OCI-LY7 (cell line): ENCODE results near the gene ZNF407. TPM values are rescaled to one million over a fixed set of nuclear protein-coding genes. Genes with fewer than 3 reads are reported as not detected.

Experiments
- BruUV-seq: library from RNA; stranded (reverse); fragments of 400-500 nt; replicated peaks from 2 replicates; lab custom pipeline; 2021; lab: Mats Ljungman, UMichigan
- CTCF ChIA-PET: fragments of 300-600 bp; sonication (Branson Sonifier 250); formaldehyde crosslinking; loops from one replicate; lab custom pipeline; 2022; ENCODE audit warnings: antibody characterized with exemption; ENCODE audit not compliant: unreplicated experiment; lab: Charles Lee
- POLR2A ChIA-PET: fragments of 300-600 bp; sonication (Branson Sonifier 250); formaldehyde crosslinking; loops from one replicate; lab custom pipeline; 2022; ENCODE audit warnings: antibody characterized with exemption; lab: Charles Lee
- DNase-seq: peaks from one replicate; pipeline ENCODE4 v3.0.0-alpha.2; 2015; ENCODE audit warnings: low spot score
- H2AFZ ChIP-seq: fragments of 200-600 bp; sonication (generic), shearing (Covaris generic); 2 replicates; pipeline ENCODE4 v1.6.1; 2014; ENCODE audit warnings: mild to moderate bottlenecking, antibody characterized with exemption, low read length, moderate library complexity
- H3K27ac ChIP-seq: fragments of 200-600 bp; sonication (generic); 2 replicates; pipeline ENCODE4 v1.5.1; 2014; ENCODE audit warnings: mixed run types, low read depth, mild to moderate bottlenecking, moderate library complexity, low read length, inconsistent platforms; ENCODE audit not compliant: poor library complexity, severe bottlenecking
- H3K36me3 ChIP-seq: fragments of 200-600 bp; sonication (generic); 2 replicates; pipeline ENCODE4 v1.6.1; 2014; ENCODE audit warnings: mild to moderate bottlenecking, antibody characterized with exemption, low read length, moderate library complexity, mixed read lengths; ENCODE audit not compliant: insufficient read depth
- H3K4me1 ChIP-seq: fragments of 200-600 bp; sonication (generic); 2 replicates; pipeline ENCODE4 v1.5.1; 2014; ENCODE audit warnings: mild to moderate bottlenecking, low read length; ENCODE audit not compliant: insufficient read depth, poor library complexity, severe bottlenecking
- H3K4me2 ChIP-seq: fragments of 200-600 bp; sonication (generic); 2 replicates; pipeline ENCODE4 v1.6.1; 2014; ENCODE audit warnings: mild to moderate bottlenecking, low read length
- H3K4me3 ChIP-seq: fragments of 200-600 bp; sonication (generic); 2 replicates; pipeline ENCODE4 v1.5.1; 2014; ENCODE audit warnings: mild to moderate bottlenecking, low read depth, low read length; ENCODE audit not compliant: poor library complexity, severe bottlenecking
- H3K79me2 ChIP-seq: fragments of 200-600 bp; sonication (generic); 2 replicates; pipeline ENCODE4 v1.6.1; 2016; ENCODE audit warnings: low read depth, mild to moderate bottlenecking, low read length, moderate library complexity, mixed read lengths; ENCODE audit not compliant: insufficient read depth
- H3K9me2 ChIP-seq: fragments of 200-600 bp; sonication (generic); 2 replicates; pipeline ENCODE4 v1.6.1; 2016; ENCODE audit warnings: mild to moderate bottlenecking, low read length, mixed read lengths; ENCODE audit not compliant: insufficient read depth
- H3K9me3 ChIP-seq: fragments of 200-600 bp; sonication (generic); 2 replicates; pipeline ENCODE4 v1.6.1; 2014; ENCODE audit warnings: mild to moderate bottlenecking, mixed run types, low read length, mixed read lengths
- H4K20me1 ChIP-seq: fragments of 200-600 bp; sonication (generic); 2 replicates; pipeline ENCODE4 v1.6.1; 2014; ENCODE audit warnings: mild to moderate bottlenecking, antibody characterized with exemption, low read length, moderate library complexity, mixed read lengths; ENCODE audit not compliant: insufficient read depth
- EZH2phosphoT487 ChIP-seq: fragments of 200-600 bp; sonication (generic); IDR thresholded peaks from 2 replicates; pipeline ENCODE4 v1.6.1; 2018; ENCODE audit warnings: low read depth, borderline replicate concordance, mild to moderate bottlenecking, mixed run types, antibody characterized with exemption, low read length, moderate library complexity, mixed read lengths
- intact Hi-C: fragments of 100-400 bp; cut with micrococcal nuclease; formaldehyde crosslinking; loops from one replicate; pipeline ENCODE4 v1.10.0; 2022; ENCODE audit not compliant: unreplicated experiment
- total RNA-seq, 2 experiments: library from RNA; depleted of rRNA in 1 of 2; stranded (reverse); fragments of >200 nt in 1 of 2; shearing (Covaris generic) in 1 of 2; gene quantifications; 2 replicates each; pipeline ENCODE4 v1.2.3, GENCODE V29; 2014 to 2022
- TF ChIP-seq, protein P1 (sequence below): fragments of 200-600 bp; sonication (generic); conservative IDR thresholded peaks from 2 replicates; pipeline ENCODE4 v1.5.1; 2014; ENCODE audit warnings: mild to moderate bottlenecking, antibody characterized with exemption, low read length, moderate library complexity, mixed read lengths

ZNF407 gene
- total RNA-seq, 2 experiments from 2014 or later: 8.9 to 11.9 TPM

GRCh38 chr18:74977041-74977440, 379.4 kb downstream of the ZNF407 start:
- BruUV-seq: no TSS peak
- Histone ChIP-seq H3K9me3 (no peaks in the 10 kb centered on the region), H3K4me3 (no peak overlapping the region), H3K9me2 (no peaks in the 10 kb centered on the region), H3K79me2 (no peaks in the 10 kb centered on the region), H3K36me3 (no peaks in the 10 kb centered on the region), H3K4me2 (no peak overlapping the region), H3K4me1 (no peaks in the 10 kb centered on the region), H2AFZ (no peak overlapping the region), H4K20me1 (no peaks in the 10 kb centered on the region), H3K27ac (no peak overlapping the region)
- intact Hi-C loops: no loop called here
- CTCF ChIA-PET: no interaction called here
- POLR2A ChIA-PET: no interaction called here
- TF ChIP-seq, protein P1, sequence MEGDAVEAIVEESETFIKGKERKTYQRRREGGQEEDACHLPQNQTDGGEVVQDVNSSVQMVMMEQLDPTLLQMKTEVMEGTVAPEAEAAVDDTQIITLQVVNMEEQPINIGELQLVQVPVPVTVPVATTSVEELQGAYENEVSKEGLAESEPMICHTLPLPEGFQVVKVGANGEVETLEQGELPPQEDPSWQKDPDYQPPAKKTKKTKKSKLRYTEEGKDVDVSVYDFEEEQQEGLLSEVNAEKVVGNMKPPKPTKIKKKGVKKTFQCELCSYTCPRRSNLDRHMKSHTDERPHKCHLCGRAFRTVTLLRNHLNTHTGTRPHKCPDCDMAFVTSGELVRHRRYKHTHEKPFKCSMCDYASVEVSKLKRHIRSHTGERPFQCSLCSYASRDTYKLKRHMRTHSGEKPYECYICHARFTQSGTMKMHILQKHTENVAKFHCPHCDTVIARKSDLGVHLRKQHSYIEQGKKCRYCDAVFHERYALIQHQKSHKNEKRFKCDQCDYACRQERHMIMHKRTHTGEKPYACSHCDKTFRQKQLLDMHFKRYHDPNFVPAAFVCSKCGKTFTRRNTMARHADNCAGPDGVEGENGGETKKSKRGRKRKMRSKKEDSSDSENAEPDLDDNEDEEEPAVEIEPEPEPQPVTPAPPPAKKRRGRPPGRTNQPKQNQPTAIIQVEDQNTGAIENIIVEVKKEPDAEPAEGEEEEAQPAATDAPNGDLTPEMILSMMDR: no peak
- no peak for TF ChIP-seq EZH2phosphoT487
- DNase-seq: no peak

GRCh38 chr18:74980669-74981068, 383.0 kb downstream of the ZNF407 start:
- H3K27ac ChIP-seq: no peak overlapping the region
- ChIA-PET POLR2A (no interaction called here), CTCF (no interaction called here)
- no peaks in the 10 kb centered on the region for H3K4me1 ChIP-seq
- TF ChIP-seq EZH2phosphoT487: no peak
- TF ChIP-seq, protein P1: no peak
- no peak for DNase-seq
- H3K79me2 ChIP-seq: no peaks in the 10 kb centered on the region
- intact Hi-C loops: no loop called here
- no peak overlapping the region for H3K4me2 ChIP-seq
- no peaks in the 10 kb centered on the region for H3K9me2 ChIP-seq
- no peak overlapping the region for H2AFZ ChIP-seq
- BruUV-seq: no TSS peak
- H3K36me3 ChIP-seq: no peaks in the 10 kb centered on the region
- no peak overlapping the region for H3K4me3 ChIP-seq
- H3K9me3 ChIP-seq: no peaks in the 10 kb centered on the region
- H4K20me1 ChIP-seq: no peaks in the 10 kb centered on the region

- H3K79me2 ChIP-seq: no peaks in the 10 kb centered on the region
- H3K27ac ChIP-seq: no peak overlapping the region
- intact Hi-C loops: no loop called here
- H2AFZ ChIP-seq: no peak overlapping the region
- POLR2A ChIA-PET: no interaction called here
- BruUV-seq: no TSS peak
- H3K4me2 ChIP-seq: no peak overlapping the region
- H3K9me2 ChIP-seq: no peaks in the 10 kb centered on the region
- TF ChIP-seq EZH2phosphoT487: no peak
- TF ChIP-seq, protein P1: no peak
- CTCF ChIA-PET: no interaction called here
- H3K4me1 ChIP-seq: no peaks in the 10 kb centered on the region
- H3K9me3 ChIP-seq: no peaks in the 10 kb centered on the region
- no peak for DNase-seq
- no peak overlapping the region for H3K4me3 ChIP-seq
- no peaks in the 10 kb centered on the region for H4K20me1 ChIP-seq
- no peaks in the 10 kb centered on the region for H3K36me3 ChIP-seq
Observed at GRCh38 chr18:74981476-74981875, 383.8 kb downstream of the ZNF407 start.
